BE2C (cell line): ENCODE measurements around the gene TLN1.
A peak's percentile ranks its signal among the peaks of the same experiment; 100 is the strongest.

Experiments
- DNase-seq: peaks from one replicate; pipeline ENCODE4 v3.0.0-alpha.2; 2020
- H3K27me3 ChIP-seq: fragments of 250-450 bp; sonication (Bioruptor Pico); 2 replicates; pipeline ENCODE4 v1.5.1; 2020; ENCODE audit warnings: mild to moderate bottlenecking
- H3K36me3 ChIP-seq: fragments of 250-450 bp; sonication (Bioruptor Pico); 2 replicates; pipeline ENCODE4 v1.5.1; 2020; ENCODE audit warnings: mild to moderate bottlenecking
- H3K4me1 ChIP-seq: fragments of 250-450 bp; sonication (Bioruptor Pico); 2 replicates; pipeline ENCODE4 v1.5.1; 2020
- H3K4me3 ChIP-seq: 2 replicates; pipeline ENCODE4 v1.5.1; 2011; ENCODE audit warnings: low read depth, low read length
- H3K9me3 ChIP-seq: fragments of 250-450 bp; sonication (Bioruptor Pico); 2 replicates; pipeline ENCODE4 v1.5.1; 2020
- CTCF ChIP-seq: IDR thresholded peaks from 2 replicates; pipeline ENCODE4 v1.5.1; 2012; ENCODE audit warnings: mild to moderate bottlenecking, low read depth, low read length

TLN1 gene

GRCh38 chr9:35729700-35730485, 2.1 kb downstream of the TLN1 start:
- TF ChIP-seq CTCF: peak; percentile 75
- H3K36me3 ChIP-seq: peaks cover 7% of the 10 kb centered on the region
- no peaks in the 10 kb centered on the region for H3K27me3 ChIP-seq
- DNase-seq: peak; percentile 44
- H3K9me3 ChIP-seq: no peaks in the 10 kb centered on the region
- H3K4me3 ChIP-seq: no peak overlapping the region
- peaks cover 9% of the 10 kb centered on the region for H3K4me1 ChIP-seq

DNA sequence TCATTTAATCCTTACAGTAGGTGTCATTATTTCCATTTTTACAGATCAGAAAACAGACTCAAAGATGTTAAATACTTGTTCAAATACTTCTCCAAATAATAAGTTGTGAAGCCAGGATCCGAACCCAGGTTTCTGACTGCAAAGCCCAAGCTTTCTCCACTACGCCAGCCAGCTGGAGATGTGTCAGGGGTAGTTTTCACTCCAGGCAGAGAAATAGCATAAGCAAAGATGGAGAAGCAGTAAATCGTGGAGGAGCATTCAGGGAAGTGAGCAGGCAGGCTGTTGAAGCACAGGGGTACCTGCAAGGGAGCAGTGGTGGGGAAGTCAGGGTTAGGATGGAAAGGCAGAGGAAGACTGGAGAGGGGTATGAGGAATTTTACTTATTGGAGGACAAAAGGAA, 2.9 kb downstream of the TLN1 start:
- no peaks in the 10 kb centered on the region for H3K9me3 ChIP-seq
- no peak for DNase-seq
- peaks cover 9% of the 10 kb centered on the region for H3K4me1 ChIP-seq
- TF ChIP-seq CTCF: no peak
- peaks cover 15% of the 10 kb centered on the region for H3K36me3 ChIP-seq
- no peaks in the 10 kb centered on the region for H3K27me3 ChIP-seq
- H3K4me3 ChIP-seq: no peak overlapping the region

- H3K4me1 ChIP-seq: peaks cover 9% of the 10 kb centered on the region
- TF ChIP-seq CTCF: no peak
- H3K36me3 ChIP-seq: peaks cover 22% of the 10 kb centered on the region
- no peak for DNase-seq
- no peak overlapping the region for H3K4me3 ChIP-seq
- no peaks in the 10 kb centered on the region for H3K27me3 ChIP-seq
- no peaks in the 10 kb centered on the region for H3K9me3 ChIP-seq
Measured at GRCh38 chr9:35728041-35728971, 3.7 kb downstream of the TLN1 start.

DNA sequence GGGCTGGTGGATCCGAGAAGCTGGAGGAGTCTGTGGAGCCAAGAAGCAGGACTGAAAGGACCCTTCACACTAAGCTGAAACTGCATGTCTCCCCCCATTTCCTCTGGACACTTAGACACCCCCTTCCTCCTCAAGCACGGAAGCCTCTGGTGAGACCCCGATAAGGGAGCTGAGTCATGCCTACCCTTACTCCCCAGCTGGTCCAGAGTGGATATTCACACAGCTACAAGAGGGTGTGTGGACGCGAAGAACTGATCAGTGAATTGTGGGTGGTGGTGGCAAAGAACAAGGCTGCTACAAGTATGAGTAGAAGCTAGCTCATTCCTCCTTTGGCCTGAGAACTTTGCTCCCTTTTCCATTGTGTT, 4.3 kb downstream of the TLN1 start:
- TF ChIP-seq CTCF: no peak
- no peaks in the 10 kb centered on the region for H3K9me3 ChIP-seq
- peaks cover 24% of the 10 kb centered on the region for H3K36me3 ChIP-seq
- H3K4me1 ChIP-seq: peaks cover 9% of the 10 kb centered on the region
- no peak for DNase-seq
- H3K27me3 ChIP-seq: no peaks in the 10 kb centered on the region
- H3K4me3 ChIP-seq: no peak overlapping the region

DNA sequence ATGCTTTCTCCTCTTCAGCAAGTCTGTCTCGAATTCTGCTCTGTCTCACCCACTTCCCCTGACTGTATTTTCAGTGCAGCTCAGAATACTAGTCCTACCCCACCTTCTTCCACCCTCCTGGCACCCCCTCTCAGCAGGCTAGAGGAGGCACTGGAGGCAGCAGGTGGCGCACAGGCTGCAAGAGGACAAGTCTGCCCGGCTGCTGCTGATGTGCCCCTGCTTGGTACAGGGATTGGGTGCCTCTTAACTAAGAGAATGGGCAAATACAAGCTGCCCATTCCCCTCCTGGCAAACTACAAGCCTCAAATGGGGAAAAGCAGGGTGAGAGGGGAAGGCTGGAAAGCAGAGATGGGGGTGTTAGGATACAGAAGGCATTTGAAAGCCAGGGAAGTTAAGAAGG, 5.1 kb downstream of the TLN1 start:
- TF ChIP-seq CTCF: no peak
- H3K4me3 ChIP-seq: no peak overlapping the region
- no peaks in the 10 kb centered on the region for H3K27me3 ChIP-seq
- no peak for DNase-seq
- peaks cover 29% of the 10 kb centered on the region for H3K36me3 ChIP-seq
- H3K4me1 ChIP-seq: peaks cover 9% of the 10 kb centered on the region
- no peaks in the 10 kb centered on the region for H3K9me3 ChIP-seq
